Activated CD4-positive, alpha-beta T cell treated with anti-CD3 and anti-CD28 coated beads for 48 hours (primary cell): ENCODE measurements around the gene COQ10B.
"Not testable (repeated sequence)": the region's sequence is repeated elsewhere in the genome, so short reads cannot be mapped to it uniquely, and the experiment has no call there.

Experiments used
- DNase-seq: peaks from one replicate; pipeline ENCODE4 v3.0.0-alpha.2; 2020

Gene COQ10B

GRCh38 chr2:197452754-197453122 is 614 bp upstream of the COQ10B start:
- DNase-seq = no peak

GRCh38 chr2:197453914-197454398 is 604 bp downstream of the COQ10B start:
- DNase-seq = no peak

GRCh38 chr2:197454923-197455322 is 1.6 kb downstream of the COQ10B start:
- no peak for DNase-seq

- DNase-seq = no peak
Observed at GRCh38 chr2:197455428-197455827, 2.1 kb downstream of the COQ10B start.

GRCh38 chr2:197460649-197461048 is 7.3 kb downstream of the COQ10B start:
- no peak for DNase-seq

- DNase-seq = no peak
Observed at GRCh38 chr2:197461057-197461456, 7.7 kb downstream of the COQ10B start.

GRCh38 chr2:197464175-197464574 is 10.8 kb downstream of the COQ10B start:
- DNase-seq = no peak

- DNase-seq = no peak
Observed at GRCh38 chr2:197472166-197472565, 18.8 kb downstream of the COQ10B start.

GRCh38 chr2:197477797-197478196 is 24.4 kb downstream of the COQ10B start:
- DNase-seq = no peak

GRCh38 chr2:197480165-197481036 is 27.0 kb downstream of the COQ10B start:
- DNase-seq = no peak

DNA sequence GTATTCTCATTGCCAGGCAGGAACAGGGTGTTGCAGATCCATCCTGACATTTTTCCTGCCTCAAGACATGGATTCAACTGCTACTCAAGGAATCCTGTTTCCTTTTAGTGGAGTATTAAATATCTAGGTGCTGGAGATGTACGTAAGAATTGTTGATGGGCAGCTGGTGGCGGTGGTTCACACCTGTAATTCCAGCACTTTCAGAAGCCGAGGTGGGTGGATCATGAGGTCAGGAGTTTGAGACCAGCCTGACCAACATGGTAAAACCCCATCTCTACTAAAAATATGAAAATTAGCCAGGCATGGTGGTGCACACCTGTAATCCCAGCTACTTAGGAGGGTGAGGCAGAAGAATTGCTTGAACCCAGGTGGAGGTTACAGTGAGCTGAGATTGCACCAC is 30.9 kb downstream of the COQ10B start:
- not testable (repeated sequence) for DNase-seq

DNA sequence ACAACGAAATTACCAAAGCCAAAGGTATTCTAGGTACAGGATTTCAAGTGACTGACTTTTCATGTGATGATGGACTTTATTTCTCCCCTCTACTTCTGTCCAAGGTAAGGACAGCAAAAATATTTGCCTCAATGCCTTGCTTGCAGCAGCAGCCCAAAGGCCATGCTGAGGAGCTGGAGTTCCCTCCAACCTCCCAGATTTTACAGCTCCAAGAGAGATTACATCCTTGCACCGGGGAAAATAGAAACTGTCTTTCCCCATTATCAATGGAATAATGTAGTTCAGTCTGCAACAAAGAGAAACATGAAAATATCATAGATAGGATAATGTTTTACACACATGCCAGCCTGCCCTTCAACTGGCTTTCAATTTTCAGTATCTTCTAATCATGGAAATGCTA is 32.8 kb downstream of the COQ10B start:
- DNase-seq = no peak

DNA sequence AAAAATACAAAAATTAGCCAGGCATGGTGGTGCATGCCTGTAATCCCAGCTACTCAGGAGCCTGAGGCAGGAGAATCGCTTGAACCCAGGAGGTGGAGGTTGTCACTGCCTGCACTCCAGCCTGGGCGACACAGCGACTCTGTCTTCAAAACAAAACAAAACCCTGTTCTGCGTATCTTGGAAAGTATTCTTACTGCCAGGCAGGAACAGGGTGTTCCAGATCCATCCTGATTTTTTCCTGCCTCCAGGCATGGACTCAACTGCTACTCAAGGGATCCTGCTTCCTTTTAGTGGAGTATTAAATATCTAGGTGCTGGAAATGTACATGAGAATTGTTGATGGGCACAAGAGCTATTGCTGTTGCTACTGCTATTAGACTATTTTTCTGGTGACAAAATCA is 34.0 kb downstream of the COQ10B start:
- DNase-seq = no peak

- DNase-seq = no peak
Observed at GRCh38 chr2:197495433-197496134, 42.2 kb downstream of the COQ10B start.

DNA sequence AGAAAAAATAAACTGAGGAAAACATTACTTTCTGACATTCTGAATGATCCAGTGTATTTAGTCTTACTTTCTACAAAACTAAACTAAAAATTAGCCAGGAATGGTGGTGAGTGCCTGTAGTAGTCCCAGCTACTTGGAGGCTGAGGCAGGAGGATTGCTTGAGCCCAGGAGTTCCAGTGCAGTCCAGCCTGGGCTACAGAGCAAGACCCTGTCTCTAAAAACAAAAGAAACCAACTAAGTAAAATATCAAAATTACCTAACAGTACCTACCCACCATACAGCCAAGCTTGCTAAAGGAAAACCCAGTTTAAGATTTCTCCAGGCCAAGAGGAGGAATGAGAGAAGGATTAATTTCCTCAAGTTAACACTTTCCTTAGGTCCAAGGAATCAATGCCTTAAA is 43.3 kb downstream of the COQ10B start:
- no peak for DNase-seq

DNA sequence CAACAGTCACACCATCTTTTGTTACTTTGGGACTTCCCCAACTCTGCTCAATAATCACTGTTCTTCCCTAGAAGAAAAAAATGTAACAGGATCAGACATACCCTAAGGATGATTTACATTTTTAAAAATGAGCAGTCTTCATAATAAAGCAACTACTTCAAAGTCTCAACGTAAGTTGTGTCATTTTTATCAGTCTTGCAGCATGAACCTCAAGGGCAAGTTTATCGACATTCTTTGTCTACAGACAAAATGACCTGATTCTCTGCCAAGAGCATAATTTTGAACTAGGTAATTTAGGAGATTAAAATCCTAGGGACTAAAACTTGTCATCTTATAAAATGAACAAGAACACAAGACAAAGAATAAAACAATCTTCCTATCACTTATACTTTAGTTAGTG is 44.0 kb downstream of the COQ10B start:
- DNase-seq = no peak

- DNase-seq = no peak
Observed at GRCh38 chr2:197498235-197498936, 45.0 kb downstream of the COQ10B start.

DNA sequence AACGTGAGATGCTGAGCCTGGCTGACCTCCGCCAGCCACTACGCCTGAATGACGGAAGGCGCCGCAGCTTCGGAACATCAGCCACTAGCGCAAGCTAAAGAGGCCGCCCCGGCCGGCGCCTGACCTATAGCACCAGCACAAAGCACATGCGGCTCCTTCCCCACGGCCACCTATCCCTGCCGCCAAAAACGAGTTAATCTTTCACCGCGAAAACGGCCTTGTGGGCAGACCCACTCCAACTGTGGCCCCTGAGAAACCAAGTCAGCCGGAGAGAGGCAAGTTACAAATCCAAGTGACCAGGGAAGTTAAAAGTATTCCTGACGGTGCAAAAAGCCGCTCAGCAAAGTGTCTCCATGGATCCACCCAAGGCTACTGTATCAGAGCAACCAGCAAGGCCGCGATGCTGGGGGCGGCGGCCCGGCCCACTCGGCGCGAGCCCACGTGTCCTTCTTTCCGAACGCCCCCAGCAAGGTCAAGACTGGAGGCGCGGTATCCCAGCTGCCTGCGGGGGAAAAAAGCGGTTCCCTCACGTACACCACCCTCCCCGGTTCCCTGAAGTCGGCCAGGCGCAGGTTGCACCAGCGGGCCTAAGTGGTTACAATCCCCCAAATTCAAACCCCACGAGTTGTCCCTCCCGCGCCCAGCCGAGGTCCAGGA is 45.7 kb downstream of the COQ10B start:
- DNase-seq = peak; percentile 68

- peak; percentile 98 for DNase-seq
Observed at GRCh38 chr2:197499594-197500502, 46.5 kb downstream of the COQ10B start, which contains the start of the genes HSPD1 and HSPE1. Gene HSPD1 (minus strand): TSS chr2:197499840. CDS start chr2:197498848, 992 bp downstream. Gene HSPE1 (plus strand): TSS chr2:197500379. CDS start chr2:197500437, 58 bp downstream.

DNA sequence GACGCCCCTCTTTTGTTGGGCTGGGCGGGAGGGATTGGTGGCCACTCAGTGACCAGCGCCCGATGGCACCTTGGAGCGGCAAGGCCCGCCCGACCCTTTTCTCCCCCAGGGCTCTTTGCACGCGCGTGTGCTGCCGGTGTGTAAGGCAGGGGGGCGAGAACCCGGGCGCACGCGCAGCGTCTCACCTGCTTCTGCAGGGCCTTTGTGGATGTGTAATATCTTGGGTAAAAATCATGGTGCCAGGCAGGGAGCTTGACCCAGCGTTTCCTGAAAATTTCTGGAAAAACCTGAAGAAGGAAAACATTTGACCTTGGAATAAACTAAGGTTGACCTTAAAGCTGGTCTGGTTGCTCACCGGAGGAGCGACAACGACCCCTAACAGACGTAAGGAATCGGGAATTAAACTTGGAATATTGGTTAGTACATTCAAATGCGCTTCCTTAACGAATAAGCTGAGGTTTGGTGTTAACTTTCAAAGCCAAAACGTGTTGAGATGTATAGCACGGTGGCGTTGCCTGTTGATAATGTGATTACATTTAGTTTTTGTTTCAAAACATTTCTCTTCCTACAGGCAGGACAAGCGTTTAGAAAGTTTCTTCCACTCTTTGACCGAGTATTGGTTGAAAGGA is 47.3 kb downstream of the COQ10B start:
- no peak for DNase-seq

GRCh38 chr2:197502201-197502600 is 48.8 kb downstream of the COQ10B start:
- DNase-seq = no peak
